HepG2 (cell line): ENCODE results near the gene GLRX5. TPM values are rescaled to one million over a fixed set of nuclear protein-coding genes. Genes with fewer than 3 reads are reported as not detected.

Experiments used
- ATAC-seq: fragments of 200-7000 bp; cut with Tn5 transposase; 3 replicates; pipeline ENCODE4 v1.9.1; 2020; ENCODE audit warnings: mild to moderate bottlenecking, moderate library complexity
- BruUV-seq: library from RNA; stranded (reverse); fragments of 400-500 nt; replicated peaks from 2 replicates; lab custom pipeline; 2021; lab: Mats Ljungman, UMichigan
- CTCF ChIA-PET: fragments of 300-600 bp; formaldehyde crosslinking; extraction: SDS; loops from one replicate; lab custom pipeline; 2021; ENCODE audit warnings: low total read pairs, inconsistent platforms, low intra/inter-chr PET ratio; lab: Yijun Ruan, JAX
- POLR2A ChIA-PET: fragments of 350-600 bp; sonication (Branson Sonifier 250); formaldehyde crosslinking; loops from one replicate; lab custom pipeline; 2020; ENCODE audit warnings: antibody characterized with exemption, inconsistent platforms; lab: Yijun Ruan, JAX
- DNase-seq: peaks from one replicate; pipeline ENCODE4 v3.0.0-alpha.2; 2015; ENCODE audit warnings: low spot score
- FAIRE-seq: peaks from 3 replicates; lab custom pipeline; 2011; peaks lifted over from hg19 to GRCh38; lab: Jason Lieb, UNC
- H2AFZ ChIP-seq: one replicate; pipeline ENCODE4 v1.6.1; 2011; ENCODE audit warnings: low read length, inconsistent platforms
- H3K27ac ChIP-seq: fragments of 300-600 bp; 3 replicates; pipeline ENCODE4 v1.8.0; 2011; ENCODE audit warnings: mixed run types, mild to moderate bottlenecking, mixed read lengths, low read length, inconsistent platforms; ENCODE audit not compliant: insufficient read depth; ENCODE audit errors: extremely low read length
- H3K27me3 ChIP-seq, 2 experiments: fragments of 200-600 bp in 1 of 2; 2 replicates in 1 of 2; 3 replicates in 1 of 2; pipeline versions ENCODE4 v1.6.0 to v1.8.0; 2011; ENCODE audit warnings: low read length in 2 of 2, mild to moderate bottlenecking in 2 of 2, moderate library complexity in 2 of 2, inconsistent platforms in 1 of 2; ENCODE audit not compliant: insufficient read depth in 2 of 2, control insufficient read depth in 1 of 2
- H3K36me3 ChIP-seq, 2 experiments: fragments of 200-600 bp in 1 of 2; replicated peaks in 1 of 2; 2 replicates in 1 of 2; 3 replicates in 1 of 2; pipeline versions ENCODE4 v1.5.1 to v1.8.0; 2011; ENCODE audit warnings: low read length in 2 of 2, inconsistent platforms in 1 of 2; ENCODE audit not compliant: insufficient read depth in 2 of 2, control insufficient read depth in 1 of 2
- H3K4me1 ChIP-seq: 2 replicates; pipeline ENCODE4 v1.5.1; 2012; ENCODE audit warnings: low read length, inconsistent platforms; ENCODE audit not compliant: insufficient read depth
- H3K4me2 ChIP-seq: 2 replicates; pipeline ENCODE4 v1.6.0; 2011; ENCODE audit warnings: low read depth, low read length, inconsistent platforms
- H3K4me3 ChIP-seq, 3 experiments: fragments of 200-600 bp in 1 of 3; sonication (generic), shearing (Covaris generic) in 1 of 3; replicated peaks in 1 of 3; 2 replicates each; pipeline ENCODE4 v1.5.1; 2011 to 2016; ENCODE audit warnings: low read length in 3 of 3, inconsistent platforms in 2 of 3, low read depth in 2 of 3, mild to moderate bottlenecking in 2 of 3, control low read depth in 1 of 3, mixed read lengths in 1 of 3; ENCODE audit not compliant: insufficient read depth in 1 of 3
- H3K79me2 ChIP-seq: one replicate; pipeline ENCODE4 v1.6.1; 2011; ENCODE audit warnings: low read length, inconsistent platforms; ENCODE audit not compliant: insufficient read depth
- H3K9ac ChIP-seq: 2 replicates; pipeline ENCODE4 v1.6.0; 2011; ENCODE audit warnings: mild to moderate bottlenecking, low read depth, low read length, inconsistent platforms; ENCODE audit not compliant: insufficient read depth
- H3K9me3 ChIP-seq: 2 replicates; pipeline ENCODE4 v1.5.1; 2012; ENCODE audit warnings: mild to moderate bottlenecking, low read length
- H4K20me1 ChIP-seq: 2 replicates; pipeline ENCODE4 v1.6.0; 2011; ENCODE audit warnings: inconsistent platforms, mild to moderate bottlenecking, low read length, moderate library complexity; ENCODE audit not compliant: insufficient read depth
- HNRNPLL ChIP-seq: fragments of 200-400 bp; formaldehyde crosslinking; IDR thresholded peaks from 2 replicates; pipeline ENCODE4 v1.6.1; 2017; ENCODE audit warnings: mild to moderate bottlenecking, low read depth, low read length; ENCODE audit not compliant: poor library complexity, severe bottlenecking
- RXRA ChIP-seq: sonication (generic); formaldehyde crosslinking; IDR thresholded peaks from 2 replicates; pipeline ENCODE4 v1.5.1; 2020; ENCODE audit warnings: missing genetic modification reagents
- SAP130 ChIP-seq: IDR thresholded peaks from 2 replicates; pipeline ENCODE4 v1.6.1; 2016; ENCODE audit warnings: low read depth
- TEAD3 ChIP-seq: optimal IDR thresholded peaks from 2 replicates; pipeline ENCODE3; 2016; ENCODE audit warnings: borderline replicate concordance
- TOE1 ChIP-seq: sonication (generic); formaldehyde crosslinking; IDR thresholded peaks from 2 replicates; pipeline ENCODE4 v1.4.0; 2020; ENCODE audit warnings: mild to moderate bottlenecking, missing genetic modification reagents
- ZBTB37 ChIP-seq: sonication (generic); formaldehyde crosslinking; IDR thresholded peaks from 2 replicates; pipeline ENCODE4 v1.4.0; 2020; ENCODE audit warnings: mild to moderate bottlenecking, missing genetic modification reagents
- ZEB1 ChIP-seq: IDR thresholded peaks from 2 replicates; pipeline ENCODE4 v1.6.1; 2012; ENCODE audit warnings: mild to moderate bottlenecking, low read depth, inconsistent platforms; ENCODE audit not compliant: insufficient replicate concordance
- ZNF281 ChIP-seq: sonication (generic); formaldehyde crosslinking; IDR thresholded peaks from 2 replicates; pipeline ENCODE4 v1.4.0; 2020; ENCODE audit warnings: missing genetic modification reagents, borderline replicate concordance
- ZNF546 ChIP-seq: sonication (generic); formaldehyde crosslinking; conservative IDR thresholded peaks from 2 replicates; pipeline ENCODE4 v1.8.1; 2023; ENCODE audit warnings: mild to moderate bottlenecking, missing genetic modification reagents
- ZNF891 ChIP-seq: sonication (generic); formaldehyde crosslinking; IDR thresholded peaks from 2 replicates; pipeline ENCODE4 v1.5.0; 2020; ENCODE audit warnings: mild to moderate bottlenecking, missing genetic modification reagents
- WGBS: methylation state at CpG from one replicate; pipeline ENCODE4 v1.1.6; 2017; ENCODE audit warnings: low lambda C conversion rate; 5-methylcytosine and 5-hydroxymethylcytosine counted together
- in situ Hi-C: cut with HindIII; loops from 2 replicates; pipeline ENCODE4 v1.10.0; 2017; ENCODE audit warnings: low pct_unique_long_range_greater_than_20kb; ENCODE audit not compliant: extremely low pct_ligation_motif_present
- intact Hi-C: fragments of 100-400 bp; cut with micrococcal nuclease; formaldehyde crosslinking; loops from one replicate; pipeline ENCODE4 v1.10.0; 2022; ENCODE audit not compliant: unreplicated experiment
- polyA plus RNA-seq, 8 experiments: library from polyadenylated mRNA; depleted of rRNA in 3 of 8; stranded (reverse) in 7 of 8; unstranded in 1 of 8; fragments of >200 nt; fragmentation: Illumina TruSeq in 4 of 8; extraction: Trizol in 4 of 8; gene quantifications; 2 replicates each; pipeline versions ENCODE4 v1.2.1 to v1.2.3, GENCODE V29; 2011 to 2016; ENCODE audit warnings: low read depth in 4 of 8, missing spikeins in 1 of 8, mixed read lengths in 1 of 8; ENCODE audit not compliant: insufficient read depth in 1 of 8
- total RNA-seq, 5 experiments: library from RNA; depleted of rRNA; stranded (reverse); fragments of >200 nt; fragmentation: Illumina TruSeq; extraction: Trizol; gene quantifications; 2 replicates each; pipeline ENCODE4 v1.2.3, GENCODE V29; 2016; ENCODE audit warnings: low read depth in 1 of 5
- TF ChIP-seq, protein P1 (sequence below): sonication (generic); formaldehyde crosslinking; IDR thresholded peaks from 2 replicates; pipeline ENCODE4 v1.4.0; 2020; ENCODE audit warnings: mild to moderate bottlenecking, low read depth, missing genetic modification reagents
- TF ChIP-seq, protein P2 (sequence below): sonication (generic); formaldehyde crosslinking; IDR thresholded peaks from 2 replicates; pipeline ENCODE4 v1.4.0; 2020; ENCODE audit warnings: missing genetic modification reagents

Gene GLRX5
- total and polyA plus RNA-seq, 2 of the 13 experiments (the other 11 are each of a cell fraction or from before 2014, with no cell fraction given): 122 to 146 TPM

DNA sequence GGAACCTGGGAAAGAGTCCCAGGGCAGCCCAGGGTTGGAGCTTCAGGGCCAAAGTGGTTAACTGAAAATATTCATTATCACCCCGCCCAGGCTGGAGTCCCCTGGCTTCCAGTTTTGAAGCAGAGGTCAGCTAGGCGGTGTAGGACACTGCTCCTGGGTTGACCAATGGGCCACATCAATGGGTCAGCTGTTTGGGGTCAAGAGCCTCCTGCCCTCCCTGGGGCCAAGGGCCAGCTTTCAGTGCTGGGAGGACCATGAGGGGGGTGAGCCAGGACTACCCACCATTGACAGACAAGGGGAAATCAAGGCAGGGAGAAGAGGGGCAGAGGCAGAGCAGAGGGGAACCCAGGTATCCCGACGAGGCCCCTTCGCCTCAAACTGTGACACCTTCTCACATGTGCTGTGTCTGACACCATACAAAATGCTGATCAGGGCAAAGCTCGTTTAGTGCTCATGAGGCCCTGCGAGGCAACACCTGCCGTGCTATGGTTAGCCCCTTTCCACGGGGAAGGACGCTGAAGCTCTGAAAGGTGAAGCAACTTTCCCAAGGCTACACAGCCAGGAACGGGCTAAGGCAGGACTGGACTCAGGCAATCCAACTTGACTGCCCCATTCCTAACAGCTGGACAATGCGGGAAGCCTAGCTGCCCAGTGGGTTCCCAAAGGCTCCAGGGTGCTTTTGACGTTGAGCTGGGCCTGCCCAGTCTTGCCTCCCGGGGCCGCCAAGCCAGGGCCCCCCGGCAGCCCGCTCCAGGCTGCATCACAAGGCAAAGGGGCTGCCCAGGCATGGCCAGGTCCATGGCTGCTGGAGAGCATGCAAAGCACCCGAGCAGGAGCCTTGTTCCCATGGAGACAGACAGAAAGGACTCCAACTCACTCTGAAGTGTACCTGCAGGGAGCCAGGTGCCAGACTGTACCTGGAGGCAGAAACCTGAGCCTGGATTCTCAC lies 20.4 kb upstream of the GLRX5 start (continued):
- TF ChIP-seq, protein P1, sequence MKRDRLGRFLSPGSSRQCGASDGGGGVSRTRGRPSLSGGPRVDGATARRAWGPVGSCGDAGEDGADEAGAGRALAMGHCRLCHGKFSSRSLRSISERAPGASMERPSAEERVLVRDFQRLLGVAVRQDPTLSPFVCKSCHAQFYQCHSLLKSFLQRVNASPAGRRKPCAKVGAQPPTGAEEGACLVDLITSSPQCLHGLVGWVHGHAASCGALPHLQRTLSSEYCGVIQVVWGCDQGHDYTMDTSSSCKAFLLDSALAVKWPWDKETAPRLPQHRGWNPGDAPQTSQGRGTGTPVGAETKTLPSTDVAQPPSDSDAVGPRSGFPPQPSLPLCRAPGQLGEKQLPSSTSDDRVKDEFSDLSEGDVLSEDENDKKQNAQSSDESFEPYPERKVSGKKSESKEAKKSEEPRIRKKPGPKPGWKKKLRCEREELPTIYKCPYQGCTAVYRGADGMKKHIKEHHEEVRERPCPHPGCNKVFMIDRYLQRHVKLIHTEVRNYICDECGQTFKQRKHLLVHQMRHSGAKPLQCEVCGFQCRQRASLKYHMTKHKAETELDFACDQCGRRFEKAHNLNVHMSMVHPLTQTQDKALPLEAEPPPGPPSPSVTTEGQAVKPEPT (CRISPR knock-in tag): no peak
- no peak; the same call in 1 of the 2 replicates for TF ChIP-seq RXRA

DNA sequence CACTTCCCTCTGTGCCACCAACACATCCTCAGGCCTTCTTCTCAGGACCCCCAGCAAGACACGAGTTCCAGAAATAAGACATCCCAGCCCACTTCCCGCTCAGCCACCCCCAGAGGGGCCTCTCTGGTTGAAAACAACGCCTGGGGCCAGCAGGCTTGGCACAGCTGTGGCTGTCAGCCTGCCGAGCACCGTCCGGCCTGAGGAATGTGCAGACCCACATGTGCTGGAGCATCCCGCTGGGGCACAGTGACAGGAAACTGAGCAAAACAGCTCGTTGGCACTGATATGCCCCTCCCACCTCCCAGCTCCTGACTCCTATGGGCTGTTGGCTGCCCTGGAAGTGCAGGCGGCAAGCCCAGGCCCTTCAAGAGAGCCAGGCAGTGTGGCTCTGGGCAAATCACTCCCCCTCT lies 19.8 kb upstream of the GLRX5 start:
- FAIRE-seq (no peak), ATAC-seq (peak; percentile 56), DNase-seq (no peak)
- Histone ChIP-seq H3K27ac (peak overlapping the region; percentile 18), H3K4me1 (peaks cover 63% of the 10 kb centered on the region), H4K20me1 (no peaks in the 10 kb centered on the region), H3K79me2 (peaks cover 28% of the 10 kb centered on the region), H3K4me3 (peak overlapping the region; percentile 62 to 73 (median 62); a peak in 5 of 6 replicates), H3K9me3 (no peaks in the 10 kb centered on the region), H3K27me3 (no peaks in the 10 kb centered on the region; a peak in 1 of 5 replicates), H3K4me2 (peak overlapping the region; percentile 93), H3K9ac (peak overlapping the region; percentile 64), H2AFZ (no peak overlapping the region), H3K36me3 (no peaks in the 10 kb centered on the region)
- POLR2A ChIA-PET: interaction anchor here (1.7 to 3.8 kb wide), 6 partner anchors 10 to 70 kb away, joined by 7 to 37 read pairs (median 14); partner anchors contain the start of gene GLRX5
- intact Hi-C loops (no loop called here), in situ Hi-C loops (no loop called here)
- 24% methylated on average over 6 of the region's 9 CpGs for WGBS
- CTCF ChIA-PET: no interaction called here
- BruUV-seq: no TSS peak
- TF ChIP-seq ZEB1: peak; percentile 10
- TF ChIP-seq ZNF281 (CRISPR knock-in tag): no peak
- 0 out of 2 replicates have a peak, but pooled peaks have one; percentile 17 for TF ChIP-seq SAP130 (CRISPR knock-in tag)
- TF ChIP-seq ZBTB37: no peak
- no peak for TF ChIP-seq TOE1 (CRISPR knock-in tag)
- TF ChIP-seq ZNF891 (CRISPR knock-in tag): peak; percentile 41; the same call in 1 of the 2 replicates
- TF ChIP-seq, protein P2, sequence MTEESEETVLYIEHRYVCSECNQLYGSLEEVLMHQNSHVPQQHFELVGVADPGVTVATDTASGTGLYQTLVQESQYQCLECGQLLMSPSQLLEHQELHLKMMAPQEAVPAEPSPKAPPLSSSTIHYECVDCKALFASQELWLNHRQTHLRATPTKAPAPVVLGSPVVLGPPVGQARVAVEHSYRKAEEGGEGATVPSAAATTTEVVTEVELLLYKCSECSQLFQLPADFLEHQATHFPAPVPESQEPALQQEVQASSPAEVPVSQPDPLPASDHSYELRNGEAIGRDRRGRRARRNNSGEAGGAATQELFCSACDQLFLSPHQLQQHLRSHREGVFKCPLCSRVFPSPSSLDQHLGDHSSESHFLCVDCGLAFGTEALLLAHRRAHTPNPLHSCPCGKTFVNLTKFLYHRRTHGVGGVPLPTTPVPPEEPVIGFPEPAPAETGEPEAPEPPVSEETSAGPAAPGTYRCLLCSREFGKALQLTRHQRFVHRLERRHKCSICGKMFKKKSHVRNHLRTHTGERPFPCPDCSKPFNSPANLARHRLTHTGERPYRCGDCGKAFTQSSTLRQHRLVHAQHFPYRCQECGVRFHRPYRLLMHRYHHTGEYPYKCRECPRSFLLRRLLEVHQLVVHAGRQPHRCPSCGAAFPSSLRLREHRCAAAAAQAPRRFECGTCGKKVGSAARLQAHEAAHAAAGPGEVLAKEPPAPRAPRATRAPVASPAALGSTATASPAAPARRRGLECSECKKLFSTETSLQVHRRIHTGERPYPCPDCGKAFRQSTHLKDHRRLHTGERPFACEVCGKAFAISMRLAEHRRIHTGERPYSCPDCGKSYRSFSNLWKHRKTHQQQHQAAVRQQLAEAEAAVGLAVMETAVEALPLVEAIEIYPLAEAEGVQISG (CRISPR knock-in tag): no peak
- TF ChIP-seq ZNF546: no peak
- TF ChIP-seq HNRNPLL: no peak
- peak; percentile 38 for TF ChIP-seq TEAD3
